HUES48 (cell line): ENCODE data around the gene DNAJC5.

Source experiments
- H3K27ac ChIP-seq: one replicate; pipeline ENCODE4 v1.7.0; 2013; ENCODE audit warnings: low read depth, low read length, inconsistent platforms
- H3K27me3 ChIP-seq: 2 replicates; pipeline ENCODE4 v1.6.1; 2013; ENCODE audit warnings: mild to moderate bottlenecking, low read length; ENCODE audit not compliant: control insufficient read depth, insufficient read depth
- H3K36me3 ChIP-seq: 2 replicates; pipeline ENCODE4 v1.6.1; 2013; ENCODE audit warnings: low read length; ENCODE audit not compliant: control insufficient read depth, insufficient read depth
- H3K4me1 ChIP-seq: 2 replicates; pipeline ENCODE4 v1.6.1; 2013; ENCODE audit warnings: mild to moderate bottlenecking, low read length; ENCODE audit not compliant: control insufficient read depth, insufficient read depth
- H3K4me3 ChIP-seq: 2 replicates; pipeline ENCODE4 v1.5.1; 2013; ENCODE audit warnings: mild to moderate bottlenecking, low read depth, low read length
- H3K9ac ChIP-seq: 2 replicates; pipeline ENCODE4 v1.6.1; 2013; ENCODE audit warnings: mild to moderate bottlenecking, low read depth, low read length, moderate library complexity
- H3K9me3 ChIP-seq: 2 replicates; pipeline ENCODE4 v1.6.1; 2013; ENCODE audit warnings: low read length; ENCODE audit not compliant: control insufficient read depth, insufficient read depth

The DNAJC5 gene

GRCh38 chr20:63854766-63855362 lies 40.1 kb upstream of the DNAJC5 start:
- Histone ChIP-seq H3K36me3 (no peaks in the 10 kb centered on the region), H3K4me1 (peaks cover 48% of the 10 kb centered on the region), H3K27ac (peak overlapping the region; percentile 20), H3K9me3 (no peaks in the 10 kb centered on the region), H3K9ac (no peak overlapping the region), H3K4me3 (peak overlapping the region; percentile 47; the same call in 1 of the 2 replicates), H3K27me3 (no peaks in the 10 kb centered on the region)

- H3K27me3 ChIP-seq: no peaks in the 10 kb centered on the region
- H3K27ac ChIP-seq: peak overlapping the region; percentile 12
- peak overlapping the region; percentile 47; the same call in 1 of the 2 replicates for H3K4me3 ChIP-seq
- no peak overlapping the region for H3K9ac ChIP-seq
- H3K4me1 ChIP-seq: peaks cover 51% of the 10 kb centered on the region
- H3K36me3 ChIP-seq: no peaks in the 10 kb centered on the region
- H3K9me3 ChIP-seq: no peaks in the 10 kb centered on the region
These were observed 39.4 kb upstream of the DNAJC5 start for GRCh38 chr20:63855363-63856097.

- no peaks in the 10 kb centered on the region for H3K9me3 ChIP-seq
- H3K27me3 ChIP-seq: no peaks in the 10 kb centered on the region
- peaks cover 53% of the 10 kb centered on the region for H3K4me1 ChIP-seq
- peaks cover under 1% of the 10 kb centered on the region; the same call in 1 of the 2 replicates for H3K36me3 ChIP-seq
- peak overlapping the region; percentile 47; the same call in 1 of the 2 replicates for H3K4me3 ChIP-seq
- no peak overlapping the region for H3K9ac ChIP-seq
- H3K27ac ChIP-seq: no peak overlapping the region
These were observed 38.8 kb upstream of the DNAJC5 start for GRCh38 chr20:63856098-63856511.

GRCh38 chr20:63857764-63858392 lies 37.0 kb upstream of the DNAJC5 start:
- Histone ChIP-seq H3K4me1 (peaks cover 53% of the 10 kb centered on the region), H3K27me3 (no peaks in the 10 kb centered on the region), H3K4me3 (no peak overlapping the region), H3K27ac (peak overlapping the region; percentile 87), H3K9ac (no peak overlapping the region), H3K9me3 (no peaks in the 10 kb centered on the region), H3K36me3 (peaks cover 14% of the 10 kb centered on the region; the same call in 1 of the 2 replicates)

- Histone ChIP-seq H3K9ac (no peak overlapping the region), H3K27ac (peak overlapping the region; percentile 87), H3K36me3 (peaks cover 14% of the 10 kb centered on the region; the same call in 1 of the 2 replicates), H3K27me3 (no peaks in the 10 kb centered on the region), H3K4me1 (peaks cover 51% of the 10 kb centered on the region), H3K9me3 (no peaks in the 10 kb centered on the region), H3K4me3 (no peak overlapping the region; the same call in 1 of the 2 replicates)
These were observed 36.3 kb upstream of the DNAJC5 start for GRCh38 chr20:63858393-63859165.

GRCh38 chr20:63859166-63859699 lies 35.7 kb upstream of the DNAJC5 start:
- Histone ChIP-seq H3K9ac (0 out of 2 replicates have a peak overlapping the region, but pooled peaks have one; percentile 7), H3K4me1 (peaks cover 51% of the 10 kb centered on the region), H3K9me3 (no peaks in the 10 kb centered on the region), H3K36me3 (peaks cover 14% of the 10 kb centered on the region; the same call in 1 of the 2 replicates), H3K27ac (peak overlapping the region; percentile 87), H3K4me3 (no peak overlapping the region), H3K27me3 (no peaks in the 10 kb centered on the region)

GRCh38 chr20:63860325-63861051 lies 34.4 kb upstream of the DNAJC5 start:
- Histone ChIP-seq H3K9ac (no peak overlapping the region), H3K4me1 (peaks cover 38% of the 10 kb centered on the region), H3K27me3 (no peaks in the 10 kb centered on the region), H3K9me3 (no peaks in the 10 kb centered on the region), H3K36me3 (peaks cover 14% of the 10 kb centered on the region; the same call in 1 of the 2 replicates), H3K4me3 (no peak overlapping the region), H3K27ac (peak overlapping the region; percentile 40)

GRCh38 chr20:63861365-63861934 lies 33.5 kb upstream of the DNAJC5 start, which contains the start of gene ABHD16B:
TSS of gene ABHD16B (plus strand) at chr20:63861498. CDS start at chr20:63861541, 43 bp downstream.
- Histone ChIP-seq H3K4me1 (peaks cover 31% of the 10 kb centered on the region), H3K9ac (no peak within 1 kb of the TSS), H3K27me3 (no peaks in the 10 kb centered on the region), H3K27ac (peak within 1 kb of the TSS; percentile 40), H3K36me3 (peaks cover 14% of the 10 kb centered on the region; the same call in 1 of the 2 replicates), H3K4me3 (no peak within 1 kb of the TSS), H3K9me3 (no peaks in the 10 kb centered on the region)

- no peak overlapping the region for H3K9ac ChIP-seq
- no peak overlapping the region for H3K4me3 ChIP-seq
- H3K27me3 ChIP-seq: no peaks in the 10 kb centered on the region
- peaks cover 14% of the 10 kb centered on the region; the same call in 1 of the 2 replicates for H3K36me3 ChIP-seq
- no peaks in the 10 kb centered on the region for H3K9me3 ChIP-seq
- peaks cover 31% of the 10 kb centered on the region for H3K4me1 ChIP-seq
- no peak overlapping the region for H3K27ac ChIP-seq
These were observed 32.7 kb upstream of the DNAJC5 start for GRCh38 chr20:63861981-63862901.
